B cell (primary cell): ENCODE results near the gene RAB31. TPM values are rescaled to one million over a fixed set of nuclear protein-coding genes. Genes with fewer than 3 reads are reported as not detected.

Experiments used
- ATAC-seq: fragments of 200-7000 bp; cut with Tn5 transposase; one replicate; pipeline ENCODE4 v1.10.0; 2021; ENCODE audit warnings: low read depth, mild to moderate bottlenecking, moderate number of reproducible peaks, moderate library complexity
- CTCF ChIA-PET: fragments of 350-600 bp; sonication (Branson Sonifier 250); formaldehyde crosslinking; loops from one replicate; lab custom pipeline; 2021; ENCODE audit warnings: antibody characterized with exemption, inconsistent platforms; lab: Charles Lee
- POLR2A ChIA-PET: fragments of 350-600 bp; sonication (Branson Sonifier 250); formaldehyde crosslinking; loops from one replicate; lab custom pipeline; 2021; ENCODE audit warnings: antibody characterized with exemption; lab: Charles Lee
- DNase-seq: peaks from one replicate; pipeline ENCODE4 v3.0.0; 2013
- H2AFZ ChIP-seq: 2 replicates; pipeline ENCODE4 v1.6.1; 2012; ENCODE audit warnings: mild to moderate bottlenecking, low read depth, low read length; ENCODE audit not compliant: insufficient read depth, poor library complexity, severe bottlenecking
- H3K27ac ChIP-seq, 2 donors: 1 replicate in 1 of 2; 2 replicates in 1 of 2; pipeline ENCODE4 v1.5.1; 2012 to 2013; ENCODE audit warnings: low read length in 2 of 2, mild to moderate bottlenecking in 2 of 2, moderate library complexity in 1 of 2
- H3K27me3 ChIP-seq, 4 experiments: fragments of 200-600 bp in 1 of 4; sonication (generic) in 1 of 4; replicated peaks in 1 of 4; 1 replicate in 2 of 4; 2 replicates in 2 of 4; pipeline versions ENCODE4 v1.6.1 to v1.7.0; 2013 to 2016; ENCODE audit warnings: low read length in 3 of 4, mild to moderate bottlenecking in 2 of 4, mixed read lengths in 1 of 4, moderate library complexity in 1 of 4; ENCODE audit not compliant: insufficient read depth in 4 of 4, control insufficient read depth in 3 of 4; ENCODE audit errors: control extremely low read depth in 1 of 4
- H3K36me3 ChIP-seq, 2 experiments: replicated peaks in 1 of 2; 1 replicate in 1 of 2; 2 replicates in 1 of 2; pipeline versions ENCODE4 v1.6.1 to v1.7.1; 2013; ENCODE audit warnings: low read length in 1 of 2; ENCODE audit not compliant: insufficient read depth in 2 of 2, control insufficient read depth in 1 of 2; ENCODE audit errors: control extremely low read depth in 1 of 2, extremely low read depth in 1 of 2
- H3K4me1 ChIP-seq, 2 donors: fragments of 200-600 bp in 1 of 2; sonication (generic) in 1 of 2; 1 replicate in 1 of 2; 2 replicates in 1 of 2; pipeline versions ENCODE4 v1.5.1 to v1.6.1; 2013 to 2017; ENCODE audit warnings: low read length in 2 of 2; ENCODE audit not compliant: control insufficient read depth in 2 of 2, insufficient read depth in 2 of 2
- H3K4me2 ChIP-seq: replicated peaks from 2 replicates; pipeline ENCODE3; 2012; ENCODE audit warnings: mild to moderate bottlenecking, low read depth, low read length; ENCODE audit not compliant: poor library complexity, severe bottlenecking
- H3K4me3 ChIP-seq, 5 experiments: fragments of 200-600 bp in 1 of 5; sonication (generic) in 1 of 5; 1 replicate in 3 of 5; 2 replicates in 2 of 5; pipeline versions ENCODE4 v1.5.1 to v1.7.0; 2011 to 2016; ENCODE audit warnings: low read length in 4 of 5, mild to moderate bottlenecking in 4 of 5, low read depth in 2 of 5, control low read depth in 1 of 5, moderate library complexity in 1 of 5; ENCODE audit not compliant: insufficient read depth in 1 of 5; ENCODE audit errors: control extremely low read depth in 1 of 5, extremely low read depth in 1 of 5
- H3K79me2 ChIP-seq: fragments of 200-600 bp; sonication (generic); one replicate; pipeline ENCODE4 v1.6.0; 2016; ENCODE audit warnings: low read length; ENCODE audit not compliant: control insufficient read depth, insufficient read depth
- H3K9ac ChIP-seq: fragments of 200-600 bp; sonication (generic); 2 replicates; pipeline ENCODE4 v1.6.1; 2017; ENCODE audit warnings: mild to moderate bottlenecking, low read length, moderate library complexity
- H3K9me3 ChIP-seq, 3 donors: one replicate each; pipeline versions ENCODE4 v1.6.1 to v1.7.1; 2013; ENCODE audit warnings: low read length in 2 of 3; ENCODE audit not compliant: control insufficient read depth in 2 of 3, insufficient read depth in 1 of 3; ENCODE audit errors: control extremely low read depth in 1 of 3
- H4K20me1 ChIP-seq: 2 replicates; pipeline ENCODE4 v1.6.0; 2012; ENCODE audit warnings: mild to moderate bottlenecking, low read length; ENCODE audit not compliant: insufficient read depth, control insufficient read depth, poor library complexity, severe bottlenecking
- H3K27ac Mint-ChIP-seq: one replicate; pipeline ENCODE4 v1.8.0; 2021; ENCODE audit warnings: mixed read lengths
- H3K27me3 Mint-ChIP-seq: one replicate; pipeline ENCODE4 v1.8.0; 2021; ENCODE audit warnings: mixed read lengths
- H3K4me1 Mint-ChIP-seq: one replicate; pipeline ENCODE4 v1.8.0; 2021; ENCODE audit warnings: mixed read lengths
- H3K4me3 Mint-ChIP-seq: one replicate; pipeline ENCODE4 v1.8.0; 2021; ENCODE audit warnings: mixed read lengths
- H3K9me3 Mint-ChIP-seq: one replicate; pipeline ENCODE4 v1.8.0; 2022; ENCODE audit warnings: mixed read lengths; ENCODE audit not compliant: insufficient read depth
- EZH2 ChIP-seq: IDR thresholded peaks from 2 replicates; pipeline ENCODE4 v1.6.1; 2012; ENCODE audit warnings: borderline replicate concordance, low read depth, mild to moderate bottlenecking, moderate library complexity, low read length; ENCODE audit not compliant: insufficient read depth, poor library complexity, severe bottlenecking
- WGBS: methylation state at CpG from one replicate; pipeline ENCODE4 v1.1.5; 2013; ENCODE audit warnings: missing lambda C conversion rate; ENCODE audit not compliant: insufficient coverage; 5-methylcytosine and 5-hydroxymethylcytosine counted together
- intact Hi-C: fragments of 100-400 bp; cut with micrococcal nuclease; formaldehyde crosslinking; loops from one replicate; pipeline ENCODE4 v1.10.0; 2022
- polyA plus RNA-seq: library from polyadenylated mRNA; depleted of rRNA; stranded (reverse); fragments of >200 nt; gene quantifications from 2 replicates; pipeline ENCODE4 v1.2.3, GENCODE V29; 2012
- total RNA-seq, 2 donors: library from RNA; stranded (reverse); fragments of 120-200 nt in 1 of 2; gene quantifications; 1 replicate in 1 of 2; 2 replicates in 1 of 2; pipeline versions ENCODE4 v1.2.3 to v1.2.4, GENCODE V29; 2013 to 2022
- TF ChIP-seq, protein P1 (sequence below): fragments of 200-600 bp; IDR thresholded peaks from one replicate; pipeline ENCODE4 v1.8.0; 2022; ENCODE audit warnings: antibody characterized with exemption, mild to moderate bottlenecking

The RAB31 gene
- total and polyA plus RNA-seq, 2 donors (not counting 1 experiment from before 2014, with no cell fraction given), result 15.5 to 44.6 TPM

DNA sequence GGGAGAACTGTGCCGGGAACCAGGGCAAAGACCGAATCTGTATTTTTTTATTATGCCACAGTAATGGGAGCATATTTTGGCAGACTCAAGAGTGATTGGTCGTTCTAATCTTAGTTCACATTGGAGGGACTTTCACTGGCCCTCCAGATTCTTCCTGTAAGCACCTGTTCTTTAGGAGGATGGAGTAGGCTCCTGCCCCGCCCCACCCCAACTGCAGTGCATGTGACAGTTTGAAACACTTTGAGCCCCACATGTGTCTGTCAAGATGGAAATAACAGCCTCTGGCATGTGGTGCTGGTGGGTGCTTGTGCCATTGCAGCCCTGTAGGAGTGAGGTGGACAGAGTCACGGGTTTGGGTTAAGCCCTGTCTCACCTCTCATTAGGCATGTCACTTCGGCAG lies 134.3 kb downstream of the RAB31 start:
- no peaks in the 10 kb centered on the region for H3K27me3 Mint-ChIP-seq

DNA sequence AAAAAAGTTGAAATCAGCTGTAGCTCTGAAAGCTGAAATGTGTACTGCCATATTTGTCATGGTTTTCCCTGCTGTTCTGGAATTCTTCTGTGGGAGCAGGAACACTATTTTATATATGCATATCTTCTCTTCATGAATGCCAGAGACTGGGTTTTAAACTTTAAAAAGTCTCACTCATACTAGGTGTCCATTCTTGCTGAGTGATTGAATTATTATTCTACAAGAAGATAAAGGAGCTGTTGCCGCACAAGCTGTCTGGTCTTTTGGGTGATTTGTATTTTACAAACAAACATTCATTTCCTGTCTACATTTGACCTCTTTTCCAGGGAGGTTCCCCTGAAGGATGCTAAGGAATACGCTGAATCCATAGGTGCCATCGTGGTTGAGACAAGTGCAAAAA lies 137.2 kb downstream of the RAB31 start:
- intact Hi-C loops, result no loop called here
- no peak overlapping the region for H3K4me3 Mint-ChIP-seq
- TF ChIP-seq, protein P1, sequence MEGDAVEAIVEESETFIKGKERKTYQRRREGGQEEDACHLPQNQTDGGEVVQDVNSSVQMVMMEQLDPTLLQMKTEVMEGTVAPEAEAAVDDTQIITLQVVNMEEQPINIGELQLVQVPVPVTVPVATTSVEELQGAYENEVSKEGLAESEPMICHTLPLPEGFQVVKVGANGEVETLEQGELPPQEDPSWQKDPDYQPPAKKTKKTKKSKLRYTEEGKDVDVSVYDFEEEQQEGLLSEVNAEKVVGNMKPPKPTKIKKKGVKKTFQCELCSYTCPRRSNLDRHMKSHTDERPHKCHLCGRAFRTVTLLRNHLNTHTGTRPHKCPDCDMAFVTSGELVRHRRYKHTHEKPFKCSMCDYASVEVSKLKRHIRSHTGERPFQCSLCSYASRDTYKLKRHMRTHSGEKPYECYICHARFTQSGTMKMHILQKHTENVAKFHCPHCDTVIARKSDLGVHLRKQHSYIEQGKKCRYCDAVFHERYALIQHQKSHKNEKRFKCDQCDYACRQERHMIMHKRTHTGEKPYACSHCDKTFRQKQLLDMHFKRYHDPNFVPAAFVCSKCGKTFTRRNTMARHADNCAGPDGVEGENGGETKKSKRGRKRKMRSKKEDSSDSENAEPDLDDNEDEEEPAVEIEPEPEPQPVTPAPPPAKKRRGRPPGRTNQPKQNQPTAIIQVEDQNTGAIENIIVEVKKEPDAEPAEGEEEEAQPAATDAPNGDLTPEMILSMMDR, result no peak
- TF ChIP-seq EZH2, result no peak
- ATAC-seq, result no peak
- peaks cover 4% of the 10 kb centered on the region for H3K4me1 Mint-ChIP-seq
- H3K27ac ChIP-seq, result no peak overlapping the region
- WGBS, result 83% methylated on average over 2 of the region's 3 CpGs
- no peaks in the 10 kb centered on the region for H3K9me3 Mint-ChIP-seq
- H3K27ac Mint-ChIP-seq, result no peak overlapping the region
- H3K9ac ChIP-seq, result no peak overlapping the region
- ChIA-PET POLR2A (no interaction called here), CTCF (no interaction called here)
- no peaks in the 10 kb centered on the region for H3K27me3 ChIP-seq
- peaks cover 0 to 7% of the 10 kb centered on the region in 2 donors for H3K4me1 ChIP-seq
- no peak overlapping the region for H2AFZ ChIP-seq
- no peak for DNase-seq
- H3K4me2 ChIP-seq, result no peak overlapping the region
- no peak overlapping the region for H3K4me3 ChIP-seq
- no peaks in the 10 kb centered on the region for H3K79me2 ChIP-seq
- no peaks in the 10 kb centered on the region for H4K20me1 ChIP-seq
- H3K27me3 Mint-ChIP-seq, result no peaks in the 10 kb centered on the region
- peaks cover 0 to 21% of the 10 kb centered on the region in 2 experiments for H3K36me3 ChIP-seq
- no peaks in the 10 kb centered on the region for H3K9me3 ChIP-seq

More for the DNA sequence above, 134.3 kb downstream of the RAB31 start:
- ChIA-PET CTCF (no interaction called here), POLR2A (no interaction called here)
- no peak overlapping the region for H3K9ac ChIP-seq
- no peaks in the 10 kb centered on the region for H3K9me3 ChIP-seq
- peaks cover 0 to 7% of the 10 kb centered on the region in 2 donors for H3K4me1 ChIP-seq
- peaks cover 4% of the 10 kb centered on the region for H3K4me1 Mint-ChIP-seq
- TF ChIP-seq, protein P1, result no peak
- no peak for TF ChIP-seq EZH2
- no peak for ATAC-seq
- H3K27ac ChIP-seq, result no peak overlapping the region
- no peak overlapping the region for H2AFZ ChIP-seq
- no peak overlapping the region for H3K4me3 ChIP-seq
- 85% methylated on average over 2 of the region's 6 CpGs for WGBS
- no peaks in the 10 kb centered on the region for H4K20me1 ChIP-seq
- H3K9me3 Mint-ChIP-seq, result no peaks in the 10 kb centered on the region
- no peaks in the 10 kb centered on the region for H3K27me3 ChIP-seq
- H3K79me2 ChIP-seq, result no peaks in the 10 kb centered on the region
- H3K36me3 ChIP-seq, result peaks cover 0 to 18% of the 10 kb centered on the region in 2 experiments
- DNase-seq, result no peak
- no peak overlapping the region for H3K4me2 ChIP-seq
- no peak overlapping the region for H3K27ac Mint-ChIP-seq
- intact Hi-C loops, result no loop called here
- H3K4me3 Mint-ChIP-seq, result no peak overlapping the region
